SU-DHL-6 (cell line): ENCODE measurements around the gene ALDH16A1.

Experiments
- H2AFZ ChIP-seq: fragments of 200-600 bp; sonication (generic); 2 replicates; pipeline ENCODE4 v1.6.1; 2014; ENCODE audit warnings: low read depth, mild to moderate bottlenecking, moderate library complexity, mixed read lengths, antibody characterized with exemption, low read length; ENCODE audit not compliant: severe bottlenecking
- H3F3A ChIP-seq: fragments of 200-600 bp; shearing (Covaris generic); 2 replicates; pipeline ENCODE4 v1.6.0; 2016; ENCODE audit warnings: antibody characterized with exemption, mild to moderate bottlenecking; ENCODE audit not compliant: insufficient read depth
- H3K27ac ChIP-seq: fragments of 200-600 bp; sonication (generic); 2 replicates; pipeline ENCODE4 v1.5.1; 2016; ENCODE audit warnings: low read depth, mild to moderate bottlenecking, low read length, moderate library complexity, mixed read lengths
- H3K27me3 ChIP-seq: fragments of 200-600 bp; sonication (generic), shearing (Covaris generic); 2 replicates; pipeline ENCODE4 v1.6.0; 2014; ENCODE audit warnings: mild to moderate bottlenecking, low read length
- H3K36me3 ChIP-seq: fragments of 200-600 bp; sonication (generic); 2 replicates; pipeline ENCODE4 v1.6.1; 2014; ENCODE audit warnings: mild to moderate bottlenecking, low read length, mixed read lengths
- H3K4me2 ChIP-seq: fragments of 300-600, 200-600 bp; shearing (Covaris generic), sonication (generic); 2 replicates; pipeline ENCODE4 v1.6.0; 2014; ENCODE audit warnings: low read length, low read depth, mild to moderate bottlenecking; ENCODE audit not compliant: poor library complexity, severe bottlenecking
- H3K4me3 ChIP-seq: fragments of 200-600 bp; sonication (generic); 2 replicates; pipeline ENCODE4 v1.5.1; 2014; ENCODE audit warnings: antibody characterized with exemption, low read length, mild to moderate bottlenecking, mixed read lengths; ENCODE audit not compliant: insufficient read depth, poor library complexity, severe bottlenecking
- H3K79me2 ChIP-seq: fragments of 200-600 bp; sonication (generic); 2 replicates; pipeline ENCODE4 v1.6.1; 2014; ENCODE audit warnings: mild to moderate bottlenecking, low read length, moderate library complexity; ENCODE audit not compliant: insufficient read depth
- H3K9ac ChIP-seq: fragments of 200-600 bp; sonication (generic); 2 replicates; pipeline ENCODE4 v1.7.0; 2014; ENCODE audit warnings: mild to moderate bottlenecking, low read length
- H3K9me2 ChIP-seq: fragments of 200-600 bp; sonication (generic); replicated peaks from 2 replicates; pipeline ENCODE4 v1.6.1; 2014; ENCODE audit warnings: low read length; ENCODE audit not compliant: insufficient read depth
- H3K9me3 ChIP-seq: fragments of 200-600 bp; sonication (generic); 2 replicates; pipeline ENCODE4 v1.6.1; 2014; ENCODE audit warnings: low read length, mixed read lengths; ENCODE audit not compliant: insufficient read depth
- H4K20me1 ChIP-seq: fragments of 200-600 bp; sonication (generic); 2 replicates; pipeline ENCODE4 v1.6.1; 2014; ENCODE audit warnings: low read depth, mild to moderate bottlenecking, antibody characterized with exemption, low read length, moderate library complexity, mixed read lengths
- EZH2phosphoT487 ChIP-seq: fragments of 200-600 bp; sonication (generic), shearing (Covaris generic); conservative IDR thresholded peaks from 2 replicates; pipeline ENCODE4 v1.6.1; 2018; ENCODE audit warnings: mild to moderate bottlenecking, antibody characterized with exemption, low read length, moderate library complexity, mixed read lengths
- TF ChIP-seq, protein P1 (sequence below): fragments of 200-600 bp; sonication (generic); IDR thresholded peaks from one replicate; pipeline ENCODE4 v1.5.1; 2017; ENCODE audit warnings: antibody characterized with exemption, mild to moderate bottlenecking, low read length, moderate library complexity; ENCODE audit not compliant: insufficient read depth, poor library complexity, severe bottlenecking

The ALDH16A1 gene

DNA sequence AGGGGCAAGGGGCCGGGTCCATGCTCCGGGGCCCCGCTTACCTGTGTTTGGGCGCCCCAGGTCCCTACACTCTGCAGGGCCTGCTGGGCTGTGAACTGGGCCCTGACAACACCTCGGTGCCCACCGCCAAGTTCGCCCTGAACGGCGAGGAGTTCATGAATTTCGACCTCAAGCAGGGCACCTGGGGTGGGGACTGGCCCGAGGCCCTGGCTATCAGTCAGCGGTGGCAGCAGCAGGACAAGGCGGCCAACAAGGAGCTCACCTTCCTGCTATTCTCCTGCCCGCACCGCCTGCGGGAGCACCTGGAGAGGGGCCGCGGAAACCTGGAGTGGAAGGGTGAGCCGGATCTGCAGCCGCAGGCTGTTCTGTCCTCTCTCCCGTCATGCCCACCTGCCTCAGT, 61.1 kb downstream of the ALDH16A1 start:
- H3F3A ChIP-seq = no peaks in the 10 kb centered on the region
- H3K9me3 ChIP-seq = no peaks in the 10 kb centered on the region
- no peak overlapping the region for H3K27ac ChIP-seq
- no peak overlapping the region for H3K4me3 ChIP-seq
- no peaks in the 10 kb centered on the region for H3K9me2 ChIP-seq
- no peaks in the 10 kb centered on the region for H4K20me1 ChIP-seq
- no peak overlapping the region for H3K4me2 ChIP-seq
- no peak overlapping the region for H3K9ac ChIP-seq
- no peak overlapping the region for H2AFZ ChIP-seq
- H3K79me2 ChIP-seq = no peaks in the 10 kb centered on the region
- H3K36me3 ChIP-seq = no peaks in the 10 kb centered on the region
- H3K27me3 ChIP-seq = no peaks in the 10 kb centered on the region
- TF ChIP-seq, protein P1, sequence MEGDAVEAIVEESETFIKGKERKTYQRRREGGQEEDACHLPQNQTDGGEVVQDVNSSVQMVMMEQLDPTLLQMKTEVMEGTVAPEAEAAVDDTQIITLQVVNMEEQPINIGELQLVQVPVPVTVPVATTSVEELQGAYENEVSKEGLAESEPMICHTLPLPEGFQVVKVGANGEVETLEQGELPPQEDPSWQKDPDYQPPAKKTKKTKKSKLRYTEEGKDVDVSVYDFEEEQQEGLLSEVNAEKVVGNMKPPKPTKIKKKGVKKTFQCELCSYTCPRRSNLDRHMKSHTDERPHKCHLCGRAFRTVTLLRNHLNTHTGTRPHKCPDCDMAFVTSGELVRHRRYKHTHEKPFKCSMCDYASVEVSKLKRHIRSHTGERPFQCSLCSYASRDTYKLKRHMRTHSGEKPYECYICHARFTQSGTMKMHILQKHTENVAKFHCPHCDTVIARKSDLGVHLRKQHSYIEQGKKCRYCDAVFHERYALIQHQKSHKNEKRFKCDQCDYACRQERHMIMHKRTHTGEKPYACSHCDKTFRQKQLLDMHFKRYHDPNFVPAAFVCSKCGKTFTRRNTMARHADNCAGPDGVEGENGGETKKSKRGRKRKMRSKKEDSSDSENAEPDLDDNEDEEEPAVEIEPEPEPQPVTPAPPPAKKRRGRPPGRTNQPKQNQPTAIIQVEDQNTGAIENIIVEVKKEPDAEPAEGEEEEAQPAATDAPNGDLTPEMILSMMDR = no peak
- no peak for TF ChIP-seq EZH2phosphoT487

DNA sequence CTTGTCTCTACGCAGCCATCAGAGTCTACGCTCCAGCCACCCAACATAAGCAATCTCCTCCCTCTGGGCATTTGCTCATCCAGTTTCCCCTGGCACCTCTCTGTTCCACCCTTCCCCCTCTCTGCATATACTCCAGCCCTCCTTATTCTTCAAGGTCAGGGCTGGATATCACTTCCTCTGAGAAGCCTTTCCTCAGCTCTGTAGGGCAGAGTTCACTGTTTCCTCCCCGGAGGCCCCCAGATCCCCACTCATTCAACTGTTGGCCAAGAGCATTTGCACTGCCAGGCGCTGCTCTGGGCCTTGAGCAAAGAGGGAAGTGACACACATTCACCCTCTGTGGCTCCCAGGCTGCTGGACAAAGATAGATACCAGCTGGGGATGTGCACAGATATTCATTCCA, 62.7 kb downstream of the ALDH16A1 start:
- H3K9me3 ChIP-seq = no peaks in the 10 kb centered on the region
- H3K4me3 ChIP-seq = no peak overlapping the region
- no peaks in the 10 kb centered on the region for H4K20me1 ChIP-seq
- H3K4me2 ChIP-seq = no peak overlapping the region
- no peak overlapping the region for H2AFZ ChIP-seq
- H3K27me3 ChIP-seq = no peaks in the 10 kb centered on the region
- H3K79me2 ChIP-seq = no peaks in the 10 kb centered on the region
- TF ChIP-seq, protein P1 = no peak
- TF ChIP-seq EZH2phosphoT487 = no peak
- no peak overlapping the region for H3K9ac ChIP-seq
- H3K36me3 ChIP-seq = no peaks in the 10 kb centered on the region
- no peaks in the 10 kb centered on the region for H3K9me2 ChIP-seq
- no peaks in the 10 kb centered on the region for H3F3A ChIP-seq
- no peak overlapping the region for H3K27ac ChIP-seq

DNA sequence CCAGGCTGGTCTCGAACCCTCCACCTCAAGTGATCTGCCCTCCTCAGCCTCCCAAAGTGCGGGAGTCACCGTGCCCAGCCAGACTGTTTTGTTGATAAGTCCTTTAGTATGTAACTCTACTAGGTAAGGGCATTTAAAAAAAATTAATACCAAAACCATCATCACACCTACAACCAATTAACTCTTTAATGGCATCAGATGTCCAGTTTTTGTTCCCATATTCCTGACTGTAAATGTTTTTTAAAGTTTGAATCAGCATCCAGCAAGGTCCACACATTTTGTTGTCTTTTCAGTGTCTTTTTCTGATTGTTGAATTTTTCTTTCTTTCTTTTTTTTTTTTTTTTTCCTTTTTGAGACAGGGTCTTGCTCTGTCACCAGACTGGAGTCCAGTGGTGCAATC, 65.0 kb downstream of the ALDH16A1 start:
- Histone ChIP-seq H3F3A (no peaks in the 10 kb centered on the region), H3K79me2 (no peaks in the 10 kb centered on the region), H2AFZ (no peak overlapping the region), H3K27me3 (no peaks in the 10 kb centered on the region), H3K9me3 (no peaks in the 10 kb centered on the region), H3K9ac (no peak overlapping the region), H3K4me3 (no peak overlapping the region), H4K20me1 (no peaks in the 10 kb centered on the region), H3K27ac (no peak overlapping the region), H3K36me3 (no peaks in the 10 kb centered on the region), H3K4me2 (no peak overlapping the region), H3K9me2 (no peaks in the 10 kb centered on the region)
- TF ChIP-seq, protein P1 = no peak
- TF ChIP-seq EZH2phosphoT487 = no peak
